Liver (tissue), 9 donors: ENCODE results near the gene ADAM30. TPM values are rescaled to one million over a fixed set of nuclear protein-coding genes. Genes with fewer than 3 reads are reported as not detected.

ENCODE experiments used
- DNase-seq: peaks from one replicate; pipeline ENCODE4 v3.0.0-alpha.2; 2017; ENCODE audit warnings: low spot score
- H3K27ac ChIP-seq, 2 donors: one replicate each; pipeline ENCODE4 v1.7.0; 2013; ENCODE audit warnings: inconsistent platforms in 2 of 2, low read length in 2 of 2, control low read depth in 1 of 2, low read depth in 1 of 2, mild to moderate bottlenecking in 1 of 2
- H3K27me3 ChIP-seq, 4 donors: one replicate each; pipeline versions ENCODE4 v1.6.1 to v1.7.0; 2013; ENCODE audit warnings: low read length in 3 of 4, inconsistent platforms in 1 of 4, mild to moderate bottlenecking in 1 of 4, moderate library complexity in 1 of 4; ENCODE audit not compliant: control insufficient read depth in 4 of 4, insufficient read depth in 4 of 4
- H3K36me3 ChIP-seq, 4 donors: one replicate each; pipeline versions ENCODE4 v1.6.1 to v1.7.0; 2013; ENCODE audit warnings: low read length in 3 of 4, mild to moderate bottlenecking in 3 of 4, low read depth in 1 of 4, moderate library complexity in 1 of 4; ENCODE audit not compliant: control insufficient read depth in 4 of 4, insufficient read depth in 3 of 4
- H3K4me1 ChIP-seq, 4 donors: one replicate each; pipeline versions ENCODE4 v1.6.1 to v1.7.0; 2013; ENCODE audit warnings: low read length in 3 of 4, mild to moderate bottlenecking in 3 of 4, moderate library complexity in 1 of 4; ENCODE audit not compliant: control insufficient read depth in 4 of 4, insufficient read depth in 4 of 4
- H3K4me3 ChIP-seq, 3 donors: one replicate each; pipeline versions ENCODE4 v1.6.1 to v1.7.0; 2013; ENCODE audit warnings: low read length in 3 of 3, control low read depth in 1 of 3, low read depth in 1 of 3, mild to moderate bottlenecking in 1 of 3
- H3K9ac ChIP-seq, 2 donors: one replicate each; pipeline ENCODE4 v1.7.0; 2013; ENCODE audit warnings: low read length in 2 of 2, mild to moderate bottlenecking in 2 of 2, moderate library complexity in 2 of 2, control low read depth in 1 of 2, low read depth in 1 of 2
- H3K9me3 ChIP-seq, 4 donors: one replicate each; pipeline versions ENCODE4 v1.6.1 to v1.7.0; 2013; ENCODE audit warnings: low read length in 3 of 4; ENCODE audit not compliant: control insufficient read depth in 4 of 4
- EGR1 ChIP-seq, 2 donors: IDR thresholded peaks; 2 replicates each; pipeline ENCODE4 v1.6.1; 2016 to 2018; ENCODE audit warnings: antibody characterized with exemption in 2 of 2, low read depth in 2 of 2
- FOXA1 ChIP-seq: IDR thresholded peaks from 2 replicates; pipeline ENCODE4 v1.6.1; 2016; ENCODE audit warnings: antibody characterized with exemption
- FOXA2 ChIP-seq: IDR thresholded peaks from 2 replicates; pipeline ENCODE4 v1.6.1; 2016; ENCODE audit warnings: antibody characterized with exemption
- GABPA ChIP-seq, 2 donors: IDR thresholded peaks in 1 of 2; conservative IDR thresholded peaks in 1 of 2; 2 replicates each; pipeline ENCODE4 v1.6.1; 2016; ENCODE audit warnings: antibody characterized with exemption in 2 of 2, mild to moderate bottlenecking in 1 of 2, moderate library complexity in 1 of 2
- HNF4A ChIP-seq, 2 donors: conservative IDR thresholded peaks; 2 replicates each; pipeline ENCODE4 v1.6.1; 2016; ENCODE audit warnings: antibody characterized with exemption in 2 of 2, mild to moderate bottlenecking in 2 of 2
- HNF4G ChIP-seq: IDR thresholded peaks from 2 replicates; pipeline ENCODE4 v1.6.1; 2016; ENCODE audit warnings: antibody characterized with exemption
- JUND ChIP-seq, 2 donors: IDR thresholded peaks; 2 replicates each; pipeline ENCODE4 v1.6.1; 2016; ENCODE audit warnings: antibody characterized with exemption in 2 of 2
- NR2F2 ChIP-seq: IDR thresholded peaks from 2 replicates; pipeline ENCODE4 v1.6.1; 2016; ENCODE audit warnings: antibody characterized with exemption
- RAD21 ChIP-seq, 2 donors: IDR thresholded peaks; 2 replicates each; pipeline ENCODE4 v1.6.1; 2016; ENCODE audit warnings: antibody characterized with exemption in 2 of 2, mild to moderate bottlenecking in 2 of 2
- RXRA ChIP-seq, 2 donors: IDR thresholded peaks; 2 replicates each; pipeline ENCODE4 v1.6.1; 2017 to 2018; ENCODE audit warnings: antibody characterized with exemption in 2 of 2, mild to moderate bottlenecking in 1 of 2
- TAF1 ChIP-seq: conservative IDR thresholded peaks from 2 replicates; pipeline ENCODE4 v1.6.1; 2016; ENCODE audit warnings: antibody characterized with exemption, mild to moderate bottlenecking
- YY1 ChIP-seq: IDR thresholded peaks from 2 replicates; pipeline ENCODE4 v1.6.1; 2016; ENCODE audit warnings: antibody characterized with exemption, mild to moderate bottlenecking
- WGBS: extraction: QIAGEN DNeasy Blood & Tissue Kit; methylation state at CpG from one replicate; pipeline ENCODE4 v1.1.7; 2013; 5-methylcytosine and 5-hydroxymethylcytosine counted together
- polyA plus RNA-seq, 2 donors: library from polyadenylated mRNA; stranded (reverse) in 1 of 2; unstranded in 1 of 2; fragments of 200-250 nt in 1 of 2; fragments of >200 nt in 1 of 2; fragmentation: Nextera tagmentation in 1 of 2; extraction: Ambion mirVana in 1 of 2; gene quantifications; one replicate each; pipeline versions ENCODE4 v1.2.1 to v1.2.3, GENCODE V29; 2013 to 2015
- total RNA-seq, 2 donors: library from RNA; depleted of rRNA; stranded (reverse); fragments of >200 nt; gene quantifications; one replicate each; pipeline ENCODE4 v1.2.3, GENCODE V29; 2014
- TF ChIP-seq, protein P1 (sequence below): fragments of 150-350 bp; IDR thresholded peaks from 2 replicates; pipeline ENCODE4 v1.5.1; 2017; ENCODE audit warnings: improper control_type of control experiment, low read depth, low read length; ENCODE audit not compliant: missing input control
- TF ChIP-seq, protein P2 (sequence below): IDR thresholded peaks from 2 replicates; pipeline ENCODE4 v1.6.1; 2016; ENCODE audit warnings: antibody characterized with exemption
- TF ChIP-seq, protein P3 (sequence below): IDR thresholded peaks from 2 replicates; pipeline ENCODE4 v1.6.1; 2016; ENCODE audit warnings: antibody characterized with exemption
- TF ChIP-seq, protein P4 (sequence below): IDR thresholded peaks from 2 replicates; pipeline ENCODE4 v1.6.1; 2016; ENCODE audit warnings: antibody characterized with exemption
- donor health status: healthy.
- donor health status: healthy.
- donor health status: healthy.
- donor health status: healthy.
- donor health status: healthy.

The ADAM30 gene
- total and polyA plus RNA-seq, 4 donors: not detected

DNA sequence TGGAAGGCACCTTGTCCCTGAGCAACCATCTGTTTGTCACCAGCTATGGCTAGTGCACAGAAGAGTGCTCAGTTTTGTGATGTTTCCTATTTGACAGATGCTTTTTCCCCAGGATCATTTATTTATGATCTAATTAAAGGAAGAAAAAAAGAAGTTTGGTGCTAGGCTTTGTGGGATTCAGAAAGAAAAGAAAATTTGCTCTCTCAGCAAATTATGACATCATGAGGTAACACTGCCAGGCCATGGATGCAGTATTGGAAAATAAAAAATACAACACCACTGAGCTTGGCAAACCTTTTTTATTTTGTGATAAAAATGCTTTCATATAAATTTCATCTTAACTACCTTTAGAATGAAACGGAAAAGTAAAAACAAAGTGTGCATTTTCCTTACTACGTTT, 15.5 kb upstream of the ADAM30 start:
- peaks cover 9 to 35% (median 28%) of the 10 kb centered on the region in 4 donors for H3K36me3 ChIP-seq
- WGBS: 93% methylated on average over 2 of the region's 2 CpGs
- DNase-seq: no peak
- TF ChIP-seq JUND (IDR thresholded peaks at IDR 0.05): no peak
- H3K4me1 ChIP-seq: peaks cover 2 to 9% (median 5%) of the 10 kb centered on the region in 4 donors
- H3K9ac ChIP-seq: no peak overlapping the region
- no peaks in the 10 kb centered on the region for H3K27me3 ChIP-seq
- H3K4me3 ChIP-seq: no peak overlapping the region
- H3K9me3 ChIP-seq: no peaks in the 10 kb centered on the region
- H3K27ac ChIP-seq: no peak overlapping the region

DNA sequence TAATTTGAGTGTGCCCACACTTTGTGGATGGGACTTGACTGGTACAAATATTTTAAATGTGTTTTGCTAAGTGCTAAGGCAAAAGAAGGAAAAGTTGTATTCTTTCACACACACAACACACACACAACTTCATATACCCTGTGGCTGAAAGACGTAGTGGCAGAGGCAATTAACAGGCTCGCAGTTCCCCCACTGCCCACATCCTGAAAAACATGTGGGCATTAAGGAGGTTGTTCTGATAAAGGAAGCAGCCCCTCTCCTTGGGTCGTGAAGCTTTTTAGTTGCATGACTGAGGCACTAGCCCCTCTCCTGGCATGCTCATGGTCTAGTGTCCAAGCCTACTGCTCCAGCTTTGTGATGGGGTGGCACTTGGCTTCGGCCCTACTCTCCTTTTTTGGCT, 14.3 kb upstream of the ADAM30 start:
- H3K9ac ChIP-seq: no peak overlapping the region
- peaks cover 4 to 24% (median 17%) of the 10 kb centered on the region in 4 donors for H3K36me3 ChIP-seq
- DNase-seq: no peak
- no peaks in the 10 kb centered on the region for H3K9me3 ChIP-seq
- TF ChIP-seq HNF4G (no peak), GABPA (IDR thresholded peaks at IDR 0.05 in 1 of 2, conservative IDR thresholded peaks at IDR 0.05 in 1 of 2) (no peak), FOXA1 (no peak), RAD21 (IDR thresholded peaks at IDR 0.05) (no peak)
- TF ChIP-seq, protein P1, sequence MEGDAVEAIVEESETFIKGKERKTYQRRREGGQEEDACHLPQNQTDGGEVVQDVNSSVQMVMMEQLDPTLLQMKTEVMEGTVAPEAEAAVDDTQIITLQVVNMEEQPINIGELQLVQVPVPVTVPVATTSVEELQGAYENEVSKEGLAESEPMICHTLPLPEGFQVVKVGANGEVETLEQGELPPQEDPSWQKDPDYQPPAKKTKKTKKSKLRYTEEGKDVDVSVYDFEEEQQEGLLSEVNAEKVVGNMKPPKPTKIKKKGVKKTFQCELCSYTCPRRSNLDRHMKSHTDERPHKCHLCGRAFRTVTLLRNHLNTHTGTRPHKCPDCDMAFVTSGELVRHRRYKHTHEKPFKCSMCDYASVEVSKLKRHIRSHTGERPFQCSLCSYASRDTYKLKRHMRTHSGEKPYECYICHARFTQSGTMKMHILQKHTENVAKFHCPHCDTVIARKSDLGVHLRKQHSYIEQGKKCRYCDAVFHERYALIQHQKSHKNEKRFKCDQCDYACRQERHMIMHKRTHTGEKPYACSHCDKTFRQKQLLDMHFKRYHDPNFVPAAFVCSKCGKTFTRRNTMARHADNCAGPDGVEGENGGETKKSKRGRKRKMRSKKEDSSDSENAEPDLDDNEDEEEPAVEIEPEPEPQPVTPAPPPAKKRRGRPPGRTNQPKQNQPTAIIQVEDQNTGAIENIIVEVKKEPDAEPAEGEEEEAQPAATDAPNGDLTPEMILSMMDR: no peak
- TF ChIP-seq, protein P2, sequence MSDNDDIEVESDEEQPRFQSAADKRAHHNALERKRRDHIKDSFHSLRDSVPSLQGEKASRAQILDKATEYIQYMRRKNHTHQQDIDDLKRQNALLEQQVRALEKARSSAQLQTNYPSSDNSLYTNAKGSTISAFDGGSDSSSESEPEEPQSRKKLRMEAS: no peak
- no peak overlapping the region for H3K27ac ChIP-seq
- peaks cover 2 to 13% (median 9%) of the 10 kb centered on the region in 4 donors for H3K4me1 ChIP-seq
- no peaks in the 10 kb centered on the region for H3K27me3 ChIP-seq
- H3K4me3 ChIP-seq: no peak overlapping the region
- 85% methylated on average over 4 of the region's 4 CpGs for WGBS

DNA sequence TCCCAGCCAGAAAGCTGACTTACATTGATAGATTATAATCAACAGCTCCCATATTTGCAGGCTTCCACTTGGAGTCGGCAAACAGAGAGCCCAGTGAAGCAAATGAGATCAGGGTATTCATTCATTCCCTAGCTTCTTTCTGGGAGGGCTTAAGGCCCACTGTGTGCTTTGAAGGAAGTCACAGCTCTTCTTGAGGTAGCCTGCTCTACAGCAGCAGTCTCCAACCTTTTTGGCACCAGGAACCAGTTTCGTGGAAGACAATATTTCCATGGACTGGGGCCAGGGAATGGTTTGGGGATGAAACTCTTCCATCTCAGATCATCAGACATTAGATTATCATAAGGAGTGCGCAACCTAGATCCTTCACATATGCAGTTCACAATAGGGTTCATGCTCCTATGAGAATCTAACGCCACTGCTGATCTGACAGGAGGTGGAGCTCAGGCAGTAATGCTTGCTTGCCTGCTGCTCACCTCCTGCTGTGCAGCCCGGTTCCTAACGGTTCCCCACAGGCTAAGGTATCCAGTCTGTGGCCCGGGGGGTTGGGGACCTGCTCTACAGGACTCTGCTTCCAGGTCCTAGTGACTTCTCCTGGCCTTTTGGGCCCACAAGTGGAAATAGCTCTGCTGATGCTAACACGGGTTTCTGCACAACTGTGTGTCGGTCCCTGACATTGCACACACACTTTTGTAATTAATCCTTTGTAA, 13.7 kb upstream of the ADAM30 start:
- WGBS: 77% methylated on average over 9 of the region's 9 CpGs

More for the DNA sequence above, 13.7 kb upstream of the ADAM30 start:
- peaks cover 2 to 13% (median 9%) of the 10 kb centered on the region in 4 donors for H3K4me1 ChIP-seq
- TF ChIP-seq FOXA1: no peak
- no peak for TF ChIP-seq JUND (IDR thresholded peaks at IDR 0.05)
- no peak for TF ChIP-seq NR2F2
- TF ChIP-seq, protein P3, sequence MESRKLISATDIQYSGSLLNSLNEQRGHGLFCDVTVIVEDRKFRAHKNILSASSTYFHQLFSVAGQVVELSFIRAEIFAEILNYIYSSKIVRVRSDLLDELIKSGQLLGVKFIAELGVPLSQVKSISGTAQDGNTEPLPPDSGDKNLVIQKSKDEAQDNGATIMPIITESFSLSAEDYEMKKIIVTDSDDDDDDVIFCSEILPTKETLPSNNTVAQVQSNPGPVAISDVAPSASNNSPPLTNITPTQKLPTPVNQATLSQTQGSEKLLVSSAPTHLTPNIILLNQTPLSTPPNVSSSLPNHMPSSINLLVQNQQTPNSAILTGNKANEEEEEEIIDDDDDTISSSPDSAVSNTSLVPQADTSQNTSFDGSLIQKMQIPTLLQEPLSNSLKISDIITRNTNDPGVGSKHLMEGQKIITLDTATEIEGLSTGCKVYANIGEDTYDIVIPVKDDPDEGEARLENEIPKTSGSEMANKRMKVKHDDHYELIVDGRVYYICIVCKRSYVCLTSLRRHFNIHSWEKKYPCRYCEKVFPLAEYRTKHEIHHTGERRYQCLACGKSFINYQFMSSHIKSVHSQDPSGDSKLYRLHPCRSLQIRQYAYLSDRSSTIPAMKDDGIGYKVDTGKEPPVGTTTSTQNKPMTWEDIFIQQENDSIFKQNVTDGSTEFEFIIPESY: no peak
- TF ChIP-seq, protein P1: no peak
- no peak for TF ChIP-seq HNF4A (conservative IDR thresholded peaks at IDR 0.05)
- TF ChIP-seq RAD21 (IDR thresholded peaks at IDR 0.05): no peak
- TF ChIP-seq, protein P4, sequence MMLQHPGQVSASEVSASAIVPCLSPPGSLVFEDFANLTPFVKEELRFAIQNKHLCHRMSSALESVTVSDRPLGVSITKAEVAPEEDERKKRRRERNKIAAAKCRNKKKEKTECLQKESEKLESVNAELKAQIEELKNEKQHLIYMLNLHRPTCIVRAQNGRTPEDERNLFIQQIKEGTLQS: no peak
- TF ChIP-seq HNF4G: no peak
- no peak for TF ChIP-seq RXRA (IDR thresholded peaks at IDR 0.05)
- TF ChIP-seq GABPA (IDR thresholded peaks at IDR 0.05 in 1 of 2, conservative IDR thresholded peaks at IDR 0.05 in 1 of 2): no peak
- no peak for TF ChIP-seq EGR1 (IDR thresholded peaks at IDR 0.05; ENCODE audit: low read depth in 2 of 2)
- no peak for TF ChIP-seq YY1
- no peak for TF ChIP-seq TAF1
- TF ChIP-seq, protein P2: no peak
- no peak for TF ChIP-seq FOXA2
- DNase-seq: no peak
- no peaks in the 10 kb centered on the region for H3K9me3 ChIP-seq
- no peak overlapping the region for H3K9ac ChIP-seq
- no peak overlapping the region for H3K4me3 ChIP-seq
- H3K27me3 ChIP-seq: no peaks in the 10 kb centered on the region
- H3K36me3 ChIP-seq: peaks cover 4 to 18% (median 12%) of the 10 kb centered on the region in 4 donors
- no peak overlapping the region for H3K27ac ChIP-seq
